HepG2 (cell line): ENCODE measurements around the gene SMDT1. TPM values are rescaled to one million over a fixed set of nuclear protein-coding genes. Genes with fewer than 3 reads are reported as not detected.

Source experiments
- ATAC-seq: fragments of 200-7000 bp; cut with Tn5 transposase; 3 replicates; pipeline ENCODE4 v1.9.1; 2020; ENCODE audit warnings: mild to moderate bottlenecking, moderate library complexity
- BruUV-seq: library from RNA; stranded (reverse); fragments of 400-500 nt; replicated peaks from 2 replicates; lab custom pipeline; 2021; lab: Mats Ljungman, UMichigan
- CTCF ChIA-PET: fragments of 300-600 bp; formaldehyde crosslinking; extraction: SDS; loops from one replicate; lab custom pipeline; 2021; ENCODE audit warnings: low total read pairs, inconsistent platforms, low intra/inter-chr PET ratio; lab: Yijun Ruan, JAX
- POLR2A ChIA-PET: fragments of 350-600 bp; sonication (Branson Sonifier 250); formaldehyde crosslinking; loops from one replicate; lab custom pipeline; 2020; ENCODE audit warnings: antibody characterized with exemption, inconsistent platforms; lab: Yijun Ruan, JAX
- DNase-seq: peaks from one replicate; pipeline ENCODE4 v3.0.0-alpha.2; 2015; ENCODE audit warnings: low spot score
- FAIRE-seq: peaks from 3 replicates; lab custom pipeline; 2011; peaks lifted over from hg19 to GRCh38; lab: Jason Lieb, UNC
- H2AFZ ChIP-seq: one replicate; pipeline ENCODE4 v1.6.1; 2011; ENCODE audit warnings: low read length, inconsistent platforms
- H3K27ac ChIP-seq: fragments of 300-600 bp; 3 replicates; pipeline ENCODE4 v1.8.0; 2011; ENCODE audit warnings: mixed run types, mild to moderate bottlenecking, mixed read lengths, low read length, inconsistent platforms; ENCODE audit not compliant: insufficient read depth; ENCODE audit errors: extremely low read length
- H3K27me3 ChIP-seq, 2 experiments: fragments of 200-600 bp in 1 of 2; 2 replicates in 1 of 2; 3 replicates in 1 of 2; pipeline versions ENCODE4 v1.6.0 to v1.8.0; 2011; ENCODE audit warnings: low read length in 2 of 2, mild to moderate bottlenecking in 2 of 2, moderate library complexity in 2 of 2, inconsistent platforms in 1 of 2; ENCODE audit not compliant: insufficient read depth in 2 of 2, control insufficient read depth in 1 of 2
- H3K36me3 ChIP-seq, 2 experiments: fragments of 200-600 bp in 1 of 2; replicated peaks in 1 of 2; 2 replicates in 1 of 2; 3 replicates in 1 of 2; pipeline versions ENCODE4 v1.5.1 to v1.8.0; 2011; ENCODE audit warnings: low read length in 2 of 2, inconsistent platforms in 1 of 2; ENCODE audit not compliant: insufficient read depth in 2 of 2, control insufficient read depth in 1 of 2
- H3K4me1 ChIP-seq: 2 replicates; pipeline ENCODE4 v1.5.1; 2012; ENCODE audit warnings: low read length, inconsistent platforms; ENCODE audit not compliant: insufficient read depth
- H3K4me2 ChIP-seq: 2 replicates; pipeline ENCODE4 v1.6.0; 2011; ENCODE audit warnings: low read depth, low read length, inconsistent platforms
- H3K4me3 ChIP-seq, 3 experiments: fragments of 200-600 bp in 1 of 3; sonication (generic), shearing (Covaris generic) in 1 of 3; replicated peaks in 1 of 3; 2 replicates each; pipeline ENCODE4 v1.5.1; 2011 to 2016; ENCODE audit warnings: low read length in 3 of 3, inconsistent platforms in 2 of 3, low read depth in 2 of 3, mild to moderate bottlenecking in 2 of 3, control low read depth in 1 of 3, mixed read lengths in 1 of 3; ENCODE audit not compliant: insufficient read depth in 1 of 3
- H3K79me2 ChIP-seq: one replicate; pipeline ENCODE4 v1.6.1; 2011; ENCODE audit warnings: low read length, inconsistent platforms; ENCODE audit not compliant: insufficient read depth
- H3K9ac ChIP-seq: 2 replicates; pipeline ENCODE4 v1.6.0; 2011; ENCODE audit warnings: mild to moderate bottlenecking, low read depth, low read length, inconsistent platforms; ENCODE audit not compliant: insufficient read depth
- H3K9me3 ChIP-seq: 2 replicates; pipeline ENCODE4 v1.5.1; 2012; ENCODE audit warnings: mild to moderate bottlenecking, low read length
- H4K20me1 ChIP-seq: 2 replicates; pipeline ENCODE4 v1.6.0; 2011; ENCODE audit warnings: inconsistent platforms, mild to moderate bottlenecking, low read length, moderate library complexity; ENCODE audit not compliant: insufficient read depth
- AGO1 ChIP-seq: fragments of 200-400 bp; formaldehyde crosslinking; IDR thresholded peaks from 2 replicates; pipeline ENCODE4 v1.6.1; 2017; ENCODE audit warnings: mild to moderate bottlenecking, low read depth, low read length, moderate library complexity; ENCODE audit not compliant: poor library complexity, severe bottlenecking
- KMT2B ChIP-seq: IDR thresholded peaks from 2 replicates; pipeline ENCODE4 v1.6.1; 2016; ENCODE audit warnings: missing genetic modification reagents, missing compliant biosample characterization
- POGZ ChIP-seq: sonication (generic); formaldehyde crosslinking; IDR thresholded peaks from 2 replicates; pipeline ENCODE4 v1.4.0; 2020; ENCODE audit warnings: mild to moderate bottlenecking, missing genetic modification reagents
- POLR2A ChIP-seq, 2 experiments: IDR thresholded peaks; 2 replicates each; pipeline ENCODE4 v1.6.1; 2011; ENCODE audit warnings: low read depth in 2 of 2, low read length in 2 of 2, mild to moderate bottlenecking in 1 of 2, moderate library complexity in 1 of 2; ENCODE audit not compliant: insufficient read depth in 1 of 2
- PREB ChIP-seq: sonication (generic); formaldehyde crosslinking; IDR thresholded peaks from 2 replicates; pipeline ENCODE4 v1.4.0; 2020; ENCODE audit warnings: missing genetic modification reagents
- SP1 ChIP-seq, 2 experiments: fragments of 450-650 bp in 1 of 2; sonication (generic) in 1 of 2; formaldehyde crosslinking in 1 of 2; IDR thresholded peaks; 2 replicates each; pipeline versions ENCODE4 v1.4.0 to v1.6.1; 2016 to 2020; ENCODE audit warnings: missing genetic modification reagents in 1 of 2
- ZBTB37 ChIP-seq: sonication (generic); formaldehyde crosslinking; IDR thresholded peaks from 2 replicates; pipeline ENCODE4 v1.4.0; 2020; ENCODE audit warnings: mild to moderate bottlenecking, missing genetic modification reagents
- ZNF235 ChIP-seq: sonication (generic); formaldehyde crosslinking; IDR thresholded peaks from 2 replicates; pipeline ENCODE4 v1.8.1; 2023; ENCODE audit warnings: mild to moderate bottlenecking, missing genetic modification reagents, borderline replicate concordance
- ZNF549 ChIP-seq: sonication (generic); formaldehyde crosslinking; IDR thresholded peaks from 2 replicates; pipeline ENCODE4 v1.5.0; 2020; ENCODE audit warnings: missing genetic modification reagents
- WGBS: methylation state at CpG from one replicate; pipeline ENCODE4 v1.1.6; 2017; ENCODE audit warnings: low lambda C conversion rate; 5-methylcytosine and 5-hydroxymethylcytosine counted together
- in situ Hi-C: cut with HindIII; loops from 2 replicates; pipeline ENCODE4 v1.10.0; 2017; ENCODE audit warnings: low pct_unique_long_range_greater_than_20kb; ENCODE audit not compliant: extremely low pct_ligation_motif_present
- intact Hi-C: fragments of 100-400 bp; cut with micrococcal nuclease; formaldehyde crosslinking; loops from one replicate; pipeline ENCODE4 v1.10.0; 2022; ENCODE audit not compliant: unreplicated experiment
- polyA plus RNA-seq, 8 experiments: library from polyadenylated mRNA; depleted of rRNA in 3 of 8; stranded (reverse) in 7 of 8; unstranded in 1 of 8; fragments of >200 nt; fragmentation: Illumina TruSeq in 4 of 8; extraction: Trizol in 4 of 8; gene quantifications; 2 replicates each; pipeline versions ENCODE4 v1.2.1 to v1.2.3, GENCODE V29; 2011 to 2016; ENCODE audit warnings: low read depth in 4 of 8, missing spikeins in 1 of 8, mixed read lengths in 1 of 8; ENCODE audit not compliant: insufficient read depth in 1 of 8
- total RNA-seq, 5 experiments: library from RNA; depleted of rRNA; stranded (reverse); fragments of >200 nt; fragmentation: Illumina TruSeq; extraction: Trizol; gene quantifications; 2 replicates each; pipeline ENCODE4 v1.2.3, GENCODE V29; 2016; ENCODE audit warnings: low read depth in 1 of 5
- TF ChIP-seq, protein P1 (sequence below): IDR thresholded peaks from 2 replicates; pipeline ENCODE4 v1.6.1; 2018; ENCODE audit warnings: missing genetic modification reagents
- TF ChIP-seq, protein P2 (sequence below): sonication (generic); formaldehyde crosslinking; IDR thresholded peaks from 2 replicates; pipeline ENCODE4 v1.4.0; 2020; ENCODE audit warnings: missing genetic modification reagents

Gene SMDT1
- total and polyA plus RNA-seq, 2 of the 13 experiments (the other 11 are each of a cell fraction or from before 2014, with no cell fraction given) = 8.3 to 26.6 TPM

GRCh38 chr22:42083119-42083518, 3.6 kb downstream of the SMDT1 start (continued):
- TF ChIP-seq PREB (no peak), POGZ (CRISPR knock-in tag) (no peak), SP1 (IDR thresholded peaks at IDR 0.05) (no peak), SP1 (CRISPR knock-in tag; IDR thresholded peaks at IDR 0.05) (no peak)

DNA sequence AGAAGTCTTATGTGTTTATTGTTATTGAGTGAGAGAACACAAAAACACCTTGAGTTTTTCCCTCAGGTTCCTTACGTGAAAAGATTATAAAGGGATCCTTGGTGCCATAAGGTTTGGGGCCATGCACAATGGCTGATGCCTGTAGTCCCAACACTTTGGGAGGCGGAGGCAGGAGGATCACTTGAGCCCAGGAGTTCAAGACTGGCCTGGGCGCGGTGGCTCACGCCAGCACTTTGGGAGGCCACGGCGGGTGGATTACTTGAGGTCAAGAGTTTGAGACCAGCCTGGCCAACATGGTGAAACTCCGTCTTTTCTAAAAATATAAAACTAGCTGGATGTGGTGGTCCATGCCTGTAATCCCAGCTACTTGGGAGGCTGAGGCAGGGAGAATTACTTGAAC, 5.4 kb downstream of the SMDT1 start:
- TF ChIP-seq POLR2A (IDR thresholded peaks at IDR 0.05; ENCODE audit: insufficient read depth in 1 of 2, low read depth in 2 of 2, low read length in 2 of 2) (0 out of 4 replicates have a peak, but pooled peaks of 1 of the 2 experiments have one; percentile 32), AGO1 (no peak)
- FAIRE-seq = no peak
- in situ Hi-C loops = no loop called here
- Histone ChIP-seq H3K27me3 (no peaks in the 10 kb centered on the region; a peak in 1 of 5 replicates), H2AFZ (no peak overlapping the region), H3K36me3 (peaks cover 10 to 46% of the 10 kb centered on the region in 2 experiments), H3K9me3 (no peaks in the 10 kb centered on the region), H3K9ac (no peak overlapping the region), H3K4me2 (no peak overlapping the region), H3K4me3 (no peak overlapping the region), H4K20me1 (0 out of 2 replicates have a peak, but pooled peaks cover 3% of the 10 kb centered on the region), H3K4me1 (peaks cover 19% of the 10 kb centered on the region), H3K27ac (no peak overlapping the region), H3K79me2 (peaks cover 28% of the 10 kb centered on the region)
- CTCF ChIA-PET = no interaction called here
- 100% methylated on average over 8 of the region's 8 CpGs for WGBS
- ATAC-seq = no peak
- intact Hi-C loops = no loop called here
- POLR2A ChIA-PET = no interaction called here
- DNase-seq = no peak
- BruUV-seq = no TSS peak

DNA sequence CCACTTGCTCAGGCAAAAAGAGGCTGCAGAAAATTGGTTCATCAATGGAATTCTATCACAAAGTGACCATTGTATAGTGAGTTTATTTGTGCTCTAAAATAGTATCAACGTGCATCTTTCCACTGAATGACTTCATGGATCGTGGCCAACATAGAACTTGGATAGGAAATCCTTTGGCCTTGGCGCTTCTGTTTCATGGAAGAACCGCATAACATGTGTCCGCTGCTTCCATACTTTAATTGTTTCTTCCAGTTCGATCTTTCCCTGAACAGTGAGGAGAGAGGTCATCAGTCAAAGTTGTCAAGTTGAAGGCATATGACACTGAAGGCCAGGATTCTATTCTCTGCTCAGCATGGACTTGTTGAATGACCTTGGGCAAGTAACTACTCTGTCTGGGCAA, 6.6 kb downstream of the SMDT1 start:
- Histone ChIP-seq H3K27me3 (no peaks in the 10 kb centered on the region), H3K4me3 (no peak overlapping the region), H3K9ac (no peak overlapping the region), H3K79me2 (peaks cover 17% of the 10 kb centered on the region), H3K27ac (no peak overlapping the region), H3K36me3 (peaks cover 10 to 46% of the 10 kb centered on the region in 2 experiments), H3K4me1 (peaks cover 14% of the 10 kb centered on the region), H4K20me1 (0 out of 2 replicates have a peak, but pooled peaks cover 3% of the 10 kb centered on the region), H3K4me2 (no peak overlapping the region), H3K9me3 (no peaks in the 10 kb centered on the region), H2AFZ (no peak overlapping the region)
- no peak for FAIRE-seq
- WGBS = 89% methylated on average over 6 of the region's 6 CpGs
- CTCF ChIA-PET = no interaction called here
- TF ChIP-seq KMT2B (CRISPR knock-in tag) = no peak
- TF ChIP-seq, protein P1, sequence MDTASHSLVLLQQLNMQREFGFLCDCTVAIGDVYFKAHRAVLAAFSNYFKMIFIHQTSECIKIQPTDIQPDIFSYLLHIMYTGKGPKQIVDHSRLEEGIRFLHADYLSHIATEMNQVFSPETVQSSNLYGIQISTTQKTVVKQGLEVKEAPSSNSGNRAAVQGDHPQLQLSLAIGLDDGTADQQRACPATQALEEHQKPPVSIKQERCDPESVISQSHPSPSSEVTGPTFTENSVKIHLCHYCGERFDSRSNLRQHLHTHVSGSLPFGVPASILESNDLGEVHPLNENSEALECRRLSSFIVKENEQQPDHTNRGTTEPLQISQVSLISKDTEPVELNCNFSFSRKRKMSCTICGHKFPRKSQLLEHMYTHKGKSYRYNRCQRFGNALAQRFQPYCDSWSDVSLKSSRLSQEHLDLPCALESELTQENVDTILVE (CRISPR knock-in tag) = no peak
- TF ChIP-seq ZBTB37 (CRISPR knock-in tag) = no peak
- TF ChIP-seq, protein P2, sequence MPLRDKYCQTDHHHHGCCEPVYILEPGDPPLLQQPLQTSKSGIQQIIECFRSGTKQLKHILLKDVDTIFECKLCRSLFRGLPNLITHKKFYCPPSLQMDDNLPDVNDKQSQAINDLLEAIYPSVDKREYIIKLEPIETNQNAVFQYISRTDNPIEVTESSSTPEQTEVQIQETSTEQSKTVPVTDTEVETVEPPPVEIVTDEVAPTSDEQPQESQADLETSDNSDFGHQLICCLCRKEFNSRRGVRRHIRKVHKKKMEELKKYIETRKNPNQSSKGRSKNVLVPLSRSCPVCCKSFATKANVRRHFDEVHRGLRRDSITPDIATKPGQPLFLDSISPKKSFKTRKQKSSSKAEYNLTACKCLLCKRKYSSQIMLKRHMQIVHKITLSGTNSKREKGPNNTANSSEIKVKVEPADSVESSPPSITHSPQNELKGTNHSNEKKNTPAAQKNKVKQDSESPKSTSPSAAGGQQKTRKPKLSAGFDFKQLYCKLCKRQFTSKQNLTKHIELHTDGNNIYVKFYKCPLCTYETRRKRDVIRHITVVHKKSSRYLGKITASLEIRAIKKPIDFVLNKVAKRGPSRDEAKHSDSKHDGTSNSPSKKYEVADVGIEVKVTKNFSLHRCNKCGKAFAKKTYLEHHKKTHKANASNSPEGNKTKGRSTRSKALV = no peak
- no peak for TF ChIP-seq ZNF549 (CRISPR knock-in tag)
- TF ChIP-seq ZNF235 = no peak
- ATAC-seq = no peak
- POLR2A ChIA-PET = no interaction called here
- in situ Hi-C loops (no loop called here), intact Hi-C loops (no loop called here)
- no peak for DNase-seq
- no TSS peak for BruUV-seq
